ENCODE results near the gene EXOC6.
"Not testable (repeated sequence)": the region's sequence is repeated elsewhere in the genome, so short reads cannot be mapped to it uniquely, and the experiment has no call there.

EXOC6 gene

DNA sequence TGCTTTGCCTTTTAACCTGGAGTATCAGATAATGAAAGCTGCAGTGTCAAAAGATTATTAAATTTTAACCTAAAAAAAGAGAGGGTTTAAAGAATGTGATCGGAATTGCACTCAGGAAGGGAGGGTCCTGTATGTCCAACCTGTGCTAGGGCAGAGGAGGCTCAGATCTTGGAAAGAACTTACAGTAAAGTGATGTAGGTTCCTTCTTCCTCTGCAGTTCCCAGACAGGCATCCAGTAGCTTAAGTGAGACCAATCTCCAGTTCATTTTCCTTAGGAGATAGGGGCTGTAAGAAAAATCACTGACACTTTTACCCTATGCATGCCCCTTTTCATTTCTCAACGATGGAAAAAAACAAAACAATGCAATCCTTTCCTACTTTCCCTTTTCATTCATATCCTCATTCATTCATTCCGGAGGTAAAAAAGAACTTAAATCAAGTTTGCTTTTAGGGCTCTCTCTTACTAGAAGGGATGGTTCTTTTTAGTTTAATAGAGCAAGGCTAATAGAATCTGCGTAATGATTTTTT is 28.3 kb downstream of the EXOC6 start:
- in situ Hi-C loops (cut with MboI; ENCODE audit: low sequenced_read_pairs): no loop called here

DNA sequence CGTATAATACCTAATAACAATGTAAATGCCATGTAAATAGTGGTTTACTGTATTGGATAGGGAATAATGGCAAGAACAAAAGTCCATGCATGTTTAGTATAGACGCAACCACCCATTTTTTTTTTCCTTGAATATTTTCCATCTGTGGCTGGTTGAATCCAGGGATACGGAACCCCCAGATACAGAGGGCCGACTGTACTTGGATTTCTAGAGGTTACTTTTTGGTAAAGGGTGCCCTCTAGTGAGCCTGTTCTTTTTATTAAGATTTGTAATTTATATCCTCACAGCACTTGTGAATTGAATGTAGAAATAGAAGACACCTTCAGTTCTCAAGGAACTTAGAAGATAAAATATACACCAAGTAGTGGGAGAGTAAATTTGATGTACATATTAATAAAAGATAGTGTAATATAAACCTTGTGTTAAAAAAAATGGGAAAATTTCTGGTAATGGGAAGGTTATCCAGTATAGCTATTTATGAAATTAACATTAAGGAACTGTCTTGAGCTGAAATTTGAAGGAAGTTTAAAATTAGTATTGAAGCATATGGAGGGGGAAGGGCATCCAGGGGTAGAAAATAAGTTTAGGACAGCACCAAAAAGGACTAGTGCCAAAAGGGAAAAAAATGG is 32.0 kb downstream of the EXOC6 start:
- in situ Hi-C loops (cut with MboI; ENCODE audit: low sequenced_read_pairs): no loop called here

DNA sequence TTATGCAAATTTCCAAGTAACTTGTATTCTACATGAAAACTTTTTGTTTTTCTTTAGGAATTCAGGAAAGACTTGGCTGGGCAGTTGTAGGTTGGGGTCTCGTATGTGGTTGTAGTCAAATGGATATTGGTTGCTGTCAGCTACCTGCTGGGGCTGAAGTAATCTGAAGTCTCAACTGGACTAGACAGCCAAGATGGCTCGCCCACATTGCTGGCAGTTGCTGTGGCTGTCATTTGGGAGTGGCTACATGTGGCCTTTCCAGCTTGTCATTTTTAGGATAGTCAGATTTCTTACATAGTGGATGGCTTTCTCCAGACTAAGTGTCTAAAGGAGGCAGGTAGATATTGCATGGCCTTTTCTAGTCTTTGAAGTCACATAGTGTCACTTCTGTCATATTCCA is 32.6 kb downstream of the EXOC6 start:
- in situ Hi-C loops (cut with MboI; ENCODE audit: low sequenced_read_pairs): no loop called here

DNA sequence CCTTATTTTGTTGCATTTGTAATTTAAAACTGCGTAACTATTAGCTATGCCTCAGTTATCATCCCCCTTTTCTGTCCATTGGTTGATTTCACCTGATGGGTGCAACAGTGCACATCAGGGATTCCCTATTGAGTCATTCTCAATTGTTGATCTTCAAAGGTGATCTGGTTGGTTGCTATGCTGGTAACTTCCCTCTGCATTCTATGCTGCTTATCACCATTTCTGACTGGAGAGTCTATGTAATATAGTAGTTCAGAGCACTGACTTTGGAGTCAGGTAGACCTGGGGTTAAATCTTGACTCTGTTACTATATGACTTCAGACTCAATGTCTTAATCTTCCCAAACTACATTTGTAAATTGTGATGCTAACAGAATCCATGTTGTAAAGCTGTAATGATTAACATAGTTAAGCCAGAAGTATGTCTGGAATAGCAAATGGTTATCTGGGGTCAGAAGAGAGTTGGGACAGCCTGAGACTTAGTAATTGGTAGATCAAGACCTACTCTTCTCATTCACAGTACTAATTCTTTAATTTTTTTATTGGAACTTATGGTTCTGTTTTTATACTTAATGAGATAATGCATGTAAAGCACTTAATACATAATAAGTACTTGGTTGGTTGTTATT is 38.1 kb downstream of the EXOC6 start:
- in situ Hi-C loops (cut with MboI; ENCODE audit: low sequenced_read_pairs): no loop called here

DNA sequence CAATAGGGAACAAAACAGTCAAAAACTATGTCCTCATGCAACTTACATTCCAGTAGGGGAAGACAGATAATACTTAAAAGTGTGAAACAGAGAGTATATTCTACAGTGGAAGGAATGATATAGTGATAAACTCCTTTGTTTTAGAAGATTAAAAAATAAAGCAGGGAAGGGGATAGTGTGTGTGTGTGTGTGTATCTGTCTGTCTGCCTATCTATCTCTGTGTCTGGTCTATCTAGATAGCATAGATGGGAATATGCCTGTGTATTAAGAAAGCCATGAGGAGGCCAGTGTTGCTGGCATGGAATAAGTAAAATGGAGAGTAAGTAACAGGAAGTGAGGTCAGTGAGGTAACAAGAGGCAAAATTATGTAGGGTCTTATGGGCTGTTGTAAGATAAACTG is 42.2 kb downstream of the EXOC6 start:
- in situ Hi-C loops (cut with MboI; ENCODE audit: low sequenced_read_pairs): no loop called here

DNA sequence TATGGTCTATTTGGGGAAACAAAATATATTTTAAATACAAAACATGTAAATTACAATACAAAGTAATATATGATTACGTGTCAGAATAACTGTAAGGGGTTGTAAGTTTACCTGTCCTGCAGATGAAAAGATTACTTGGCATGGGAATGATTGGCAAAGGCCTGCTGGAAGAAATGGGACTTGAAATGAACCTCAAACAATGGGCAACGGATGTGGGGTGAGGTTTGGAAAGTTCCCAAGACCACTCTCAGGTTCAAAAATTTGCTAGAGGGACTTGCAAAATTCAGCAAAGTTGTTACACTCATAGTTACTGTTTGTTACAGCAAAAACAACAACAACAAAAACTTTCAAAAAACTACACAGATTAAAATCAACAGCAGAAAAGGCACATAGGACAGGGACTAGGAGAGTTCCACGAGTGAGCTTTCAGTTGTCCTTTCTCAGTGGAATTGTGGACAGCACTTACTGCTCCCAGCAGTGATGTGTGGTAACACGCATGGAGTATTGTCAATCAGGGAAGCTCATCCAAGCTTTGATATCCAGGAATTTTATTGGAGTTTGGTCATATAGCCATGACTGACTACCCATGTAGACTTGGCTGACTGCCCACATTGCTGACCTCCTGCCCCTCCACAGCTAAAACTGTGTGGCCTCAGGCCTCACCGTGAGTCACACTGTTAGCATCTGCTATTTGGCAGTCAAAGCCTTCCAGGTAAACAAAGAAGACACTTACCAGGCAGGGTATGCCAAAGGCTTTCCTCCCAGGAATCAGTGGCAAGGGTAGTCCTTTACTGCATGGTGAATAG is 43.8 kb downstream of the EXOC6 start:
- in situ Hi-C loops (cut with MboI; ENCODE audit: low sequenced_read_pairs): no loop called here

DNA sequence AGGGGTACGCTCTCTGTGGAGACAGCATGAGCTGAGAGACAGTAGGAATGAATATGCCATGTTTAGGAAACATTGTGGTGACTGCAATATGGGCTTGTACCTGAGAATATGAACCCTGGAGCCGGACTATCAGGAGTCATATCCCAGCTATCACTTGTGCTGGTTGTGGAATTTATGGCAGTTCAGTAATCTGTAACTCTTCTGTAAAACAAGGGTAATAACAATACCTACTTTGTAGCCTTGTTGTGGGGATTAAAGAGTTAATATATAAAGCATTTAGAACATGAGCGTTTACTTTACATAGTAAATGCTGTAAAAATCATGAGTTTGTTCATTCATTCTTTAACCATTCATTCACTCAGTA is 44.4 kb downstream of the EXOC6 start:
- in situ Hi-C loops (cut with MboI; ENCODE audit: low sequenced_read_pairs): no loop called here

DNA sequence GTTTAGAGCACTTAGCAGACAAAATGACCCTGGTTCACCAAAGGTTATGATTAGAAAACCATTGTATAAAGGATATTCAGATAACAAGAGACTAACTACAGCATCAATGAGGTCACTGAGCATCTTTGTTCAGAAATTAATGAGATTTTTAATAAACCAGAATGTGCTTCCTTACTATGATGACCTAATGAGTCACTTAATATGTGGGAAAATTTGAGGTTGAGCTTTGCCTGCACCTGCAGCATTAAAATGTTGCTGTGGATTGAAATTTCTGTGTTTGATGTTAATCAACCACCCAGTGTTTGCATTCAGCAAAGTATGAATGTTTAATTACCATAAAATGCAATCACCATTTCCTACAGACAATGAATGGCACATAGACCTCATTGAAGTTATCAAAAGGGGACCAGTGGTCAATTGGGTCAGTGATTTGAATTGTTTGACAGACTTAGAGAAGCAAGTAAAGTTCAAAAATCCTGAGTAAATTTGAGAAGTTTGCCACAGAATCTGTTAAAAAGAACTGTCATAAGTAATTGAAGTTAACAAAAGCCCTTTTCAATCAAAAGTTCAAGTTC is 45.8 kb downstream of the EXOC6 start:
- in situ Hi-C loops (cut with MboI; ENCODE audit: low sequenced_read_pairs): no loop called here

DNA sequence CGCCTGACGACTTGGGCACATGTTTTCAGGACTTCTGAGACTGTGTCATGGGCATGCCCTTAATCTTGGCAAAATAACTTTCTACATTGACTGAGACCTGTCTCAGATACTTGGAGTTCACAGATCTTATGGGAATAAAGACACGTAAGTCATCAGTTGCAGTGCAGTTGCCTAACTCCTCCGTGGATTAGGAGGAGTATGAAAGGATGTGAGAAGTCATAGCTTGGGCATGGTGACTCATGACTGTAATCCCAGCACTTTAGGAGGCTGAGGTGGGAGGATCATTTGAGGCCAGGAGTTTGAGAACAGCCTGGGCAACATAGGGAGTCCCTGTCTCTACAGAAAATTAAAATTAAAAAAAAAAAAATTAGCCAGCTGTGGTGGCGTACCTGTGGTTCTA is 49.6 kb downstream of the EXOC6 start:
- in situ Hi-C loops (cut with MboI; ENCODE audit: low sequenced_read_pairs): no loop called here

DNA sequence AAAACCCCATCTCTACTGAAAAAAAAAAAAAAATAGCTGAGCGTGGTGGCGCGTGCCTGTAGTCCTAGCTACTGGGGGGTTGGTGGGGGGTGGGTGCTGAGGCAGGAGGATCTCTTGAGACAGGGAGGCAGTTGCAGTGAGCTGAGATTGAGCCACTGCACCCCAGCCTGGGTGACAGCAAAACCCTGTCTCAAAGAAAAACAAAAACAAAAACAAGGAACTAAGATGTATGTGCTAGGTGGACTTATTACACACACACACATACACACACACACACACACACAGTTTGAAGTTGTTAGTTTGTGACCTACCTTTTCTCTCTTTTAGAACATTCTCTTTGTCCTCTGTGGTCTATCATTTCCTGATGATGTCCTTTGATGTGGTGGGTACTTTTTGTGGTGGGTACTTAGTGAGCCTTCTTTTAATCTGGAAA is 53.5 kb downstream of the EXOC6 start:
- in situ Hi-C loops (cut with MboI; ENCODE audit: low sequenced_read_pairs): no loop called here

DNA sequence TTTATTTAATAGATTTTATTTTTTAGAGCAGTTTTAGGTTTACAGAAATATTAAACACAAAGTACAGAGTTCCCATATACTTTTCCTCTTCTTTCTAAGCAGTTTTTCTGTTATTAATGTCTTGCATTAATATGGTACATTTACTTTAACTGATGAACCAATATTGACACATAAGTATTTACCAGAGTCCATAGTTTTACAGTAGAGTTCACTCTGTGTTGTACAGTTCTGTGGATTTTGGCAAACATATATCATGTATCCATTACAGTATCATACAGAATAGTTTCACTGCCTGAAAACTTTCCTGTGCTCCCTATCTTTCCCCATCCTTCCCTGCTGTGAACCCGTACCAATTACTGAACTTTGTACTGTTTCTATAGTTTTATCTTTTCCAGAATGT is 55.3 kb downstream of the EXOC6 start:
- in situ Hi-C loops (cut with MboI; ENCODE audit: low sequenced_read_pairs): no loop called here

DNA sequence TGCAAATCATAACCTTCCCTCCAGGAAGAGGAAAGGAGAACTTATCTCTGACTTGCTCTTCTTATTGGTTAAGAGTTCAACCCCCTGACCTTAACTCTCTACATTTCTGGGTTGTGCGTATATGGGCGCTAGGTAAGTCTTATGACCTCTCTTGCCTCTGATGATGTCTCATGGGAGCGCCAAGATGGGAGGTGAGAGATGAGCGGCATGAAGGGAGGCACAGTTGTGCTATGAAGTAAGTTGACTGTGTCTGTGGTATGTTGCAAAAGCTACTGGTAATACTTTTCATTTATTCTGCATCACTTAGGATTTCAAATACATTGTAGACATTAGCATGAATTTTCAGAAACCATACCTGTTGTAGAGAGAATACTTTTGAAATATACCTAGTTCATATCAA is 59.0 kb downstream of the EXOC6 start:
- in situ Hi-C loops (cut with MboI; ENCODE audit: low sequenced_read_pairs): no loop called here

DNA sequence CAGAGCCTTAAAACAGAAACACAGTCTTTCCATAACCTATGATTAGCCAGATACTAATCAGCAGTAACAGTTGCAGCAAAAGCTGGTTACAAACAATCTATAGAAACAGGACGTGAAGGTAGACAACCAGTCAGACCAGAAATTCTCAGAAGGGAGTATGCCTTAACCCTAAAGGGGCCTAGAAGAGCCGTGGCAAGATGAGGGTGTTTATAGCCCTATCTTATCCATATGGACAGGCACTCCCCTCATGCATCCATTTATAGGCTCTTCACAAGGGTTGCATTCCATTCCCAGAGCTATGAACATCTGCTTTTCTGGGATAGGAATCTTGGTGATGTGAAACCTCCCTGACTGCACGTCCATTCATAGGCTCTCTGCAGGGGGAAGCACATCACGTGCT is 64.3 kb downstream of the EXOC6 start:
- in situ Hi-C loops (cut with MboI; ENCODE audit: low sequenced_read_pairs): not testable (repeated sequence)

DNA sequence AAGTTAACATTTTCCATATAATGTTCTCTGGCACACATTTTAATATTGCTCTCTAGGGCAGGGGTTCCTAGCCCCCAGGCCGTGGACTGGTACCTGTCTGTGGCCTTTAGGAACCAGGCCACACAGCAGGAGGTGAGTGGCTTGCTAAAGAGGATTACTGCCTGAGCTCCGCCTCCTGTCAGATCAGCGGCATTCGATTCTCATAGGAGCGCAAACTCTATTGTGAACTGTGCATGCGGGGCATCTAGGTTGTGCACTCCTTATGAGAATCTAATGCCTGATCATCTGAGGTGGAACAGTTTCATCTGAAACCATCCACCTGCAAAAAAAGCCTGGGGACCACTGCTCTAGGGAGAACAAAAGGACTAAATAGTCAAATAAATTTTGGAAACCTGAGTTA is 65.7 kb downstream of the EXOC6 start:
- in situ Hi-C loops (cut with MboI; ENCODE audit: low sequenced_read_pairs): no loop called here

DNA sequence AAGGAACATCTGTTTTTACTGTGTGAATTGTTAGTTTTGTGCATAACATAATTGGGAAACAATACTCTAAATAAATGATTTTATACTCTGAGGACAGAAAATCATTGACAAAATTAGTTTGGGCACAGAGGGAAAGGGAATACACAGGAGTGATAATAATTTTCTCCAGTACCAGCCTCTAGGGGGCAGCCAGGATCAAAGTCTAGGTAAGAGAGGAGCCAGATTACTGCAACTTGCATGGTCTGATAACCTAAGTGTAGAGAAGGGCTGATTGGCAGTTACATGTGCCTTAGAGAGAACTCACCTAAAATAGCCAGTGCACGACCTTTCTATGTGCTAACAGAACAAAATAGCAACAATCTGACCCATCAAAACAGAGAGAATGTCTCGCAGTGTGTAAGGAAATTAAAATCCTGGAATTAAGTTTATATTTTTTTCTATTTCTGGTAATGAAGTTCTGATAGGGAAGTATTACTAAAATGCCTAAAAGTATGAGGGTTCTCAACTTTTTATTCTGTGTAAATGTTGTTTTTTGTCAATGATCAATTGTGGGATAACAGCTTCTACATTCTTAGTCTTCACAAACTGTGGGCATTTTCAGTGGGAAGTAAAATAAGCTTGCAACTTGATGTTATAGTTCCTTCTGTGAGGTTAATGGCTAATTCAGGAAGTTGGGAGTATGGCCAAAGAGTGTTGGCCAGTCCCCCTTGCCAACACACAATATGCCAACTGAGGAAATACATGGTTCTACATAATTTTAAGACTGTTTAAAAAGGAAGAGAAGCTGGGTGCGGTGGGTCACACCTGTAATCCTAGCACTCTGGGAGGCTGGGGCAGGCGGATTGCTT is 66.4 kb downstream of the EXOC6 start:
- in situ Hi-C loops (cut with MboI; ENCODE audit: low sequenced_read_pairs): no loop called here

DNA sequence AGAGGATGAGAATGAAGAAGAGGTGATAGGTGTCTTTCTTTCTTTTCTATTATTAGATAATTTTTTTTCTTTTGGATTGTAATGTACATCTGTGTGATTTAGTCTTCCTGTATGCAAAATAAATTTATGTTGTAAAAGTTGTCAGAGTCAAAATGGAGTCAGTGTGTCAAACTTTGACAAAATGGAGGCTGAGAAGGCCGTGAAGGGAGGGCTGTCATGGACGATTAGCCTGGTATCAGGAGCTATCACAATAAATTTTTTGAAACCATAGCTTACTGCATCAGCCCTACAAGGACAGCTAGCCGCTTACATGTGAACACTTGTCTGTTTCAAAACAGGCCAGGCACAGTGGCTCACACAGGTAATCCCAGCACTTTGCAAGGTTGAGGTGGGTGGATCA is 67.6 kb downstream of the EXOC6 start:
- in situ Hi-C loops (cut with MboI; ENCODE audit: low sequenced_read_pairs): no loop called here

DNA sequence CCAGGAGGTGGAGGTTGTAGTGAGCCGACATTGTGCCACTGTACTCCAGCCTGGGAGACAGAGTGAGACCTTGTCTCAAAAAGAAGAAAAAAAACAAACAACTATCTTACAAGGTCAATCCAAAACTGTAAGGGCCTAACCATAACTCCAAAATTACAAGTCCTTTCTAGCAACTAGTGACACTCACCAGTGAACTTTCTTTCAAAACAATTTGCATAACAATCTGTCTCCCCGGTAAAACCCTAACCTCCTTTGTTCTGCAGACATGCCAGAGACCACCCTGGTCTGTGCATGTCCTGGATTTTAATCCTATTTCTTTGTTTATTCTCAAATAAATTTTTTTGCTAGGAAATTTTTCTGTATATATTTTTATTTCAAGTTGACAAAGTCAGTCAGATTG is 68.1 kb downstream of the EXOC6 start:
- in situ Hi-C loops (cut with MboI; ENCODE audit: low sequenced_read_pairs): no loop called here

DNA sequence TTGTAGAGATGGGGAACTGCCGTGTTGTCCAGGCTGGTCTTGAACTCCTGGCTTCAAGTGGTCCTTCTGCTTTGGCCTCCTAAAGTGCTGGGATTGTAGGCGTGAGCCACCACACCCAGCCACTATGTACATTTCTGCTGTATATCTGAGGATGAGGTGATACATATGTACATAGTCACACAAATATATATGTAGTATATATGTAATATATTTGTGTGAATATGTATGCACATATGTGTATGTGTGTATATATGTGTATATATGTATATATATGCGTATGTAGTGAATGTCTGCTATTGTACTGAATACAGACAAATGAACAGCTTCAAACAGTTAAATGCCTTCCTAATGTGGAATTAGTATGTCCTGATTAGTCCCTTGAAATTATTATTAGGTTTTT is 70.3 kb downstream of the EXOC6 start:
- in situ Hi-C loops (cut with MboI; ENCODE audit: low sequenced_read_pairs): no loop called here

DNA sequence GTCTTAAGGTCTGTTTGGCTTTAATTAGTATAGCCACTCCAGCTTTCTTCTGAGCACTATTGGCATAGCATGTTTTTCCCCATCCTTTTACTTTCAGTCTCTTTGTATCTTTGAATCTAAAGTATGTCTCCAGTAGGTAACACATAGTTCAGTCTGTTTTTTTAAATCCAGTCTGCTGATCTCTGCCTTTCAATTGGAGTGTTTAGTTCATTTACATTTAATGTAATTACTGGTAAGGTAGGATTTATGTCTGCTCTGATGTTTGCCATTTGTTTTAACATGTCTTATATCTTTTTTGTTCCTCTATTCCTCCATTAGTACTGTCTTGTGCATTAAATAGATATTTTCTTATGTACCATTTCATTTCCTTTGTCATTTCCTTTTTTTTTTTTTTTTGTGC is 72.5 kb downstream of the EXOC6 start:
- in situ Hi-C loops (cut with MboI; ENCODE audit: low sequenced_read_pairs): no loop called here

DNA sequence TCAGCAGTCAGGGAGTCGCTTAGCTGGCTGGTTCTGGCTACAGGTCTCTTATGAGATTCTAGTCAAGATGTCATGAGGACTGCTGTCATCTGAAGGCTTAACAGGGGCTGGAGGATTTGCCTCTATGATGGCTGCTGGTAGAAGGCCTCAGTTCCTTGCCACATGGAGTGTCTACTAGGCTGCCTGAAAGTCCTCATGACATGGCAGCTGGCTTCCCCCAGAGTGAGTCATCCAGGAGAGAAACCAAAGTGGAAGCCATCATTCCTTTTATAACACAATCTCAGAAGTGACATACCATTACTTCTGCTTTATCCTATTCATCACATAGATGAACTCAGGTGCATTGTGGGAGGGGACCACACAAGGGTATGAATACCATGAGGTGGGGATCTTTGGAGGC is 75.1 kb downstream of the EXOC6 start:
- in situ Hi-C loops (cut with MboI; ENCODE audit: low sequenced_read_pairs): no loop called here

DNA sequence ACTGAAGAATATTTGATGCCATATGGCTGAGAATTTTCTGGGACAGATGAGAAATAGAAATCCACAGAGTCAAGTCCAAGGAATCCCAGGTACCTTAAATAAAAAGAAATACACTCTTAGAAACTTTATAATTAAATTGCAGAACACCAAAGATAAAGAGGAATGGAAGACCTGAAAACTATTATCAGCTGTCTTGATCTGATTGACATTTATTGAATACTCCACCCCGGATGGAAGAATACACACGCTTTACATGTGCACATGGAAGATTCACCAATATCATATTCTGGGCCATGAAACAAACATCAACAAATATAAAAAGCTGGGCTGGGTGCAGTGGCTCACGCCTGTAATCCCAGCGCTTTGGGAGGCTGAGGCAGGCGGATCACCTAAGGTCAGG is 81.6 kb downstream of the EXOC6 start:
- in situ Hi-C loops (cut with MboI; ENCODE audit: low sequenced_read_pairs): no loop called here
